ENCODE results near the gene MYMK.

MYMK gene

GRCh38 chr9:133557581-133557980, 32.8 kb upstream of the MYMK start:
- no peak for DNase-seq (ENCODE audit: low spot score)

GRCh38 chr9:133556354-133556753, 31.6 kb upstream of the MYMK start:
- no peak for DNase-seq (ENCODE audit: low spot score)

DNA sequence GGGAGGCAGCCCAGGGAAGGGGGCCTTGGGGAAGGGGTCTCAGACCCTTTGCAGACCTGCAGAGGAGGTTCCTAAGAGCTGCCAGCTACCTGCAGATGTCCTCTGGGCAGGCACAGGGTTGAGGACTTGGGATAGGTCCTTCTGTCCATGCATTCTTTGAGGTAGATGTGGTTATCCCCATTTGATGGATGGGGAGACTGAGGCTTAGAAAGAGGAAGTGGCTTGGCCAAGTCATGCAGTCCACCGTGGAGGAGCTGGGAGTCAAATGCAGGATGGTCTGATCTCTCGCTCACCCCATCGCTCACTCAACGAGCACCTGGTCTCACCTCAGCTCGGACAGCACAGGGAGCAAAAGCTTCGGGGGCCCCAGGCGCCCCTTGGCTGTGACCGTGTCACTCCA, 30.0 kb upstream of the MYMK start:
- no peak for DNase-seq (ENCODE audit: low spot score)

DNA sequence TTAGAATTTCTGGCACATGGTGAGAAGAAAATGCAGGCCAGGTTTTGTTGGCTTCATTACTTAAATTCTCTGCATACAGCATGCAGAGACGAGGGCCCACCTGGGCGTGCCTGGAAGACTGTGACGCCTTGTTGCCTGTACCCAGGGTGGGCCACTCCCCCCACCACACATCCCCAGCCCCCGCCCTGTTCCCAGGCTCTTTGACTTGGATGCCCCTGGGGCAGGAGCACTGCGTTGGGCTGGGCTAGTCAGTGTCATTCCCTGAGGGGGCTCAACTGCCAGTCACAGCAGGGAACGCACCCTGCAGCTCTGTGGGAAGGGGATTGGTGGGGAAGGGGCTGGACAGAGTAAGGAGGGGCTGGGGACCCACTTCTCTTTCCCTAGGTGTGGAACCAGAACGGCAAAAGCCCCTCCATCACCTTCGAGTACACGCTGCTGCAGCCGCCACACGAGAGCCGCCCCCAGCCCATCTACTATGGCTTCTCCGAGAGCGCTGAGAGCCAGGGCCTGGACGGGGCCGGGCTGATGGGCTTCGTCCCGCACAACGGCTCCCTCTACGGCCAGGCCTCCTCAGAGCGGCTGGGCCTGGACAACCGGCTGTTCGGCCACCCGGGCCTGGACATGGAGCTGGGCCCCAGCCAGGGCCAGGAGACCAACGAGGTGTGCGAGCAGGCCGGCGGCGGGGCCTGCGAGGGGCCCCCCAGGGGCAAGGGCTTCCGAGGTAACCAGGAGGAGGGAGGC, 29.4 kb upstream of the MYMK start:
- DNase-seq (ENCODE audit: low spot score): no peak

GRCh38 chr9:133553123-133553522, 28.4 kb upstream of the MYMK start:
- DNase-seq (ENCODE audit: low spot score): no peak

DNA sequence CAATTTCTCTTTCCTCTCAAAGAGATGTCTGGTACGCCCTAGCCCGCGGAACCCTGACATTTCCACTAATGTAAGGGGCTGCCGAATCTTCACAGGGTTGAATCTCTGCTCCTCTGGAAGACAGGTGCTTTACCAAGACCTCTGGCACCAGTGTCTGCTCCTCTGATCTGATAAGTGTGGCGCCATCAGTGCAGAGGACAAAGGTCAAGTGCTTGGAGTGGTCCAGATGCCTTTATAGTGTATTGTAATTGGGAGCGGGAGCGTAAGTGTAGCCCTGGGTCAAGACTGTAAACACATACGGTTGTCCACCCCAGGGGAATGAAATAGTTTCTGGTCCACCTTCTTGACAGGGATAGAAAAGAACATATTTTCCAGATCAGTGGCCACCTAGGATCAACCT, 27.5 kb upstream of the MYMK start:
- DNase-seq (ENCODE audit: low spot score): no peak

DNA sequence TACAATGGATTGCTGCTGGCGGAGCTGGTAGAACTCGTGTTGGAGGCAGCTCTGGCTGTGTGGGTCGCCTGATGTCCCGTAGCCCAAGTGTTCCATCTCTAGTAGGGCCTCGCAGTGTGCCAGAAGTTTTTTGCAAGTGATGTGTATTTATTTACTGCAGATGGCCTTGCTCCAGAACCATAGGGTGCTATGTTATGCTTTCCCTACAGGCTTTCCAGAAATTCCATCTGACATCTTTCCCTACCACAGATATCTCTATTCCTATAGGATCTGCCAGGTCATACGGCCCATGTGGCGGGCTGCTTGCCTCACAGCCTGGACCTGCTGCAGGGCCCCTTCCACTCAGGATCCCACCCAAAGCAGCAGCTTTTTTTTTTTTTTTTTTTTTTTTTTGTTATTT, 26.7 kb upstream of the MYMK start:
- DNase-seq (ENCODE audit: low spot score): no peak

- DNase-seq (ENCODE audit: low spot score): no peak
Observed at GRCh38 chr9:133547116-133547515, 22.4 kb upstream of the MYMK start.

- DNase-seq (ENCODE audit: low spot score): no peak
Observed at GRCh38 chr9:133546287-133546680, 21.5 kb upstream of the MYMK start.

- DNase-seq (ENCODE audit: low spot score): no peak
Observed at GRCh38 chr9:133545494-133546286, 20.9 kb upstream of the MYMK start.

GRCh38 chr9:133543772-133544467, 19.2 kb upstream of the MYMK start:
- no peak for DNase-seq (ENCODE audit: low spot score)

- DNase-seq (ENCODE audit: low spot score): no peak
Observed at GRCh38 chr9:133542002-133542401, 17.2 kb upstream of the MYMK start.

DNA sequence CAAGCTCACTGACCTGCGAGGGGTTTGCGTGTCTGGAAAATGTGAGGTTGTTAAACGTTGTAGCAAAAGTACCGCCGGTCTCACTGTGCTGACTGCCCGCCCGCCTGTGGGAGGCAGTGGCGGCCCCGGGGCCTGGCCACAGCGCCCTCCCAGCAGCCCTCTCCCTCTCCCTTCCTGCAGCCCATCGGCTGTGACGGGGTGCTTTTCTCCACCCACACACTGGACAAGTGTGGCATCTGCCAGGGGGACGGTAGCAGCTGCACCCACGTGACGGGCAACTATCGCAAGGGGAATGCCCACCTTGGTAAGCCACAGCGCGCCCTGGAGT, 15.9 kb upstream of the MYMK start:
- no peak for DNase-seq (ENCODE audit: low spot score)

DNA sequence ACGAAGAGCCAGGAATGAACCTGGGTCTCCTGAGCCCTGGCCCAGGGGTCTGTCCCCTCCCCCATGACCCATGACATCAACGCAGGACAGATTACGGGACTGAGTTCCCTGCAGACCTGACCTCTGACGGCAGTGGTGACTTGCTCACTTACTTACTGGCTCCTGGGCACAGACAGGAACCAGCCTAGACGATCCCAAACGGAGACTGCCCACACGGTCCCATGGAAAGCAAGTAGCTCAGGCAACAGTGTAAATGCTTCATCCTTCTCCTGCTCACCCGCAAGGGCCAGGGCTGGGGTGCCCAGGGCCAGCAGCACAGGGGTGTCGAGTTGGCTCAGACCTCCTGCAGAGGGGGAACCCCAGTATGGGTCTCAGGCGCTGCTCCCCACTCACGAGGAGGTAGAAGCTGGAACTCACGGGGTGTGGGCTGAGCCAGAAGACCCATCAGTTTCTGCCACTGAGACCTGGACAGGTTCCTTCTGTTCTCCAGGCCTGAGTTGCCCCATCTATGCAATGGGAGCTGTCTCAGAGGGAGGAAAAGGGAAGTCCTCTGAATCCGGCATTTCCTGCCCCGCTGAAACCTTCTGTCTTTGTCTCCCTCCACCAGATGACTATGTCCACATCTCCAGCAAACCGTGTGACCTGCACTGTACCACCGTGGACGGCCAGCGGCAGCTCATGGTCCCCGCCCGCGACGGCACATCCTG, 15.4 kb upstream of the MYMK start:
- DNase-seq (ENCODE audit: low spot score): no peak

GRCh38 chr9:133538851-133539833, 14.4 kb upstream of the MYMK start:
- no peak for DNase-seq (ENCODE audit: low spot score)

DNA sequence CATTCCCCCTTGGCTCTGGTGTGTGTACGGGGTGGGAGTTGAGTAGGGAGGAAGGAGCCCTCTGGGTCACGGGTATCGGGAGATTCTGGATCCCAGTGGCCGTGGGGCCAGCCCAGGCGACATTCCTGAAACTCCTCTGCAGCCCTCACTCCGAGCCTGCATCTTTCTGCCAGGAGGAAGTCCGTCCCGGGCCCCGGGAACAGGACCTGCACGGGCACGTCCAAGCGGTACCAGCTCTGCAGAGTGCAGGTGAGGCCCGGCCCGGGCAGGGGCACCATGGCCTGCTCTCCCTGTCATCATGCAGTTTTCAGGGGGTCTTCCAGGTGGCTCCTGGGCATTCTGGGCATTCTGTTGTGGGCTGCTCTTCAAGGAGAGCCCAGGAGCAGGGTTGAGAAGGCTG, 13.4 kb upstream of the MYMK start:
- no peak for DNase-seq (ENCODE audit: low spot score)

- DNase-seq (ENCODE audit: low spot score): no peak
Observed at GRCh38 chr9:133537257-133537656, 12.5 kb upstream of the MYMK start.

- DNase-seq (ENCODE audit: low spot score): no peak
Observed at GRCh38 chr9:133536536-133536935, 11.8 kb upstream of the MYMK start.

- no peak for DNase-seq (ENCODE audit: low spot score)
Observed at GRCh38 chr9:133536080-133536479, 11.3 kb upstream of the MYMK start.

DNA sequence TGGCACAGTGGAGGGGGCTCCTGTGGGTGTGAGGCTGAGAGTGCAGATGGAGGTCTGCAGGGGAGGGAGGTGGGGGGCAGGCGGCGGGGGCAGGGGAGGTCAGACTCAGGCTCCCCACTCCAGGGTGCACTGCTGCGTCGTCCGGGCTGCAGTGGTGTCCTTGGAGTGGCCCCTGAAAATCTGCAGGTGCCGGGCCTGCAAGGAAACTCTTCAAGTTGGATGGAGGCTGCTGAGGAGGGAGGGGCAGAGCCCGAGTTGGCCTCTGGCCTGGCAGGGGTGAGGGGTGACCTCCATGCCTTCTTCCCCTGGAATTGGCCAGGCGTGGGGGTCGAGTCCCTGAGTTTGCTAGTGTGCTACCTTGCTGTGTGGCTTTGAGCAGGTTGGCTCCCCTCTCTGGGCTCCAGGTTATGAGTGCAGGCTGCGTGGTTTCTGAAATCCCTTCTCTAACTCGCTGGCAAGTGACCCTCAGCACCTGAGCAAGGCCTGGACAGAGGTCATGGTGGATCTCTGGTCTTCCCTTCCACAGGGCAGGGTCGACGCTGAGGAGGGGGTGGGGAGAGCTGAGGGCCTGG, 10.6 kb upstream of the MYMK start:
- no peak for DNase-seq (ENCODE audit: low spot score)

Measured in LoVo (cell line).